Psoas muscle (tissue), 8 donors: ENCODE measurements around the gene CEACAM3. TPM values are rescaled to one million over a fixed set of nuclear protein-coding genes. Genes with fewer than 3 reads are reported as not detected.

Experiments used
- ATAC-seq, 4 donors: fragments of 200-7000 bp; cut with Tn5 transposase; one replicate each; pipeline ENCODE4 v1.9.1; 2020; ENCODE audit warnings: moderate library complexity in 3 of 4, mild to moderate bottlenecking in 2 of 4
- DNase-seq, 2 donors: peaks; one replicate each; pipeline ENCODE4 v3.0.0-alpha.2; 2020
- H3K27ac ChIP-seq: fragments of 200-600 bp; one replicate; pipeline ENCODE4 v1.8.0; 2022
- H3K27me3 ChIP-seq, 3 donors: fragments of 200-600 bp in 1 of 3; one replicate each; pipeline versions ENCODE4 v1.6.1 to v1.8.0; 2013 to 2022; ENCODE audit warnings: low read length in 2 of 3, mild to moderate bottlenecking in 2 of 3, moderate library complexity in 1 of 3; ENCODE audit not compliant: insufficient read depth in 3 of 3
- H3K36me3 ChIP-seq, 2 donors: fragments of 200-600 bp in 1 of 2; one replicate each; pipeline versions ENCODE4 v1.6.1 to v1.8.0; 2013 to 2022; ENCODE audit warnings: low read depth in 1 of 2, mild to moderate bottlenecking in 1 of 2, moderate library complexity in 1 of 2; ENCODE audit not compliant: insufficient read depth in 1 of 2
- H3K4me1 ChIP-seq: fragments of 200-600 bp; one replicate; pipeline ENCODE4 v1.8.0; 2022
- H3K4me3 ChIP-seq: fragments of 200-600 bp; one replicate; pipeline ENCODE4 v1.8.0; 2022; ENCODE audit warnings: mild to moderate bottlenecking
- H3K9me3 ChIP-seq: fragments of 200-600 bp; one replicate; pipeline ENCODE4 v1.8.0; 2022
- WGBS, 3 donors: extraction: QIAGEN DNeasy Blood & Tissue Kit; methylation state at CpG; one replicate each; pipeline versions ENCODE4 v1.1.6 to v1.1.7; 2013; 5-methylcytosine and 5-hydroxymethylcytosine counted together
- intact Hi-C, 2 donors: fragments of 100-400 bp; cut with DNase I; formaldehyde crosslinking; loops; one replicate each; pipeline versions ENCODE4 v1.11.0 to v1.14.2; 2022
- polyA plus RNA-seq, 3 donors: library from polyadenylated mRNA; stranded (reverse); fragments of 200-250 nt; gene quantifications; one replicate each; pipeline ENCODE4 v1.2.3, GENCODE V29; 2013
- total RNA-seq, 4 donors: library from RNA; stranded (reverse); fragmentation: NEBNext Ultra II Directional in 2 of 4; extraction: Animal tissue kit (Norgen Biotek cat#: 25700) in 2 of 4; gene quantifications; one replicate each; pipeline versions ENCODE4 v1.2.1 to v1.2.4, GENCODE V29; 2021 to 2023
- TF ChIP-seq, protein P1 (sequence below): fragments of 200-600 bp; IDR thresholded peaks from one replicate; pipeline ENCODE4 v1.8.0; 2022; ENCODE audit warnings: antibody characterized with exemption
- donor health status: healthy with polysubstance abuse.
- donor health status: DM: no; HTN: no; CAD: no; lungs with moderate emphysema.
- donor health status: Bipolar disorder and iron deficiency.
- donor health status: healthy.
- donor health status: DM: yes; HTN: yes; CAD: no.
- donor health status: DM: no; HTN: no; CAD: no.
- donor health status: DM: no; HTN: no; CAD: no.
- donor health status: DM: yes; HTN: yes; CAD: no.

Gene CEACAM3
- total and polyA plus RNA-seq, 7 donors: 0.01 to 0.59 (median 0.05) TPM; not detected in 4

DNA sequence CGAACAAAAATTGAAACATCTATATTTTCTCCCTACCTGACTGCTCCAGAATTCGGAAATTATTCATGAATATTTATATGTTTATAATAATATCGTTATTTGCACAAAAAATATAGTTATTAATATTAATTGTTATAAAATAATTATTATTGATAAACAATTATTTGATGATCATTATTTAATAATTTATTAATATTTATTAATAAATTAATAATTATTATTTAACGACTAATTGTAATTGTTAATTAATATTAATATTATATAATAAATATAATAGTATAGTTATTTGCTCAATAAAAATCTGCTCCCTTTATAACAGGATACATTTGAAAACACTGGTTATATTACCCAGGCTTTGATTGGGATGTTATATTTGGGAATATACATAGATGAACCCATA lies 26.8 kb upstream of the CEACAM3 start:
- TF ChIP-seq, protein P1, sequence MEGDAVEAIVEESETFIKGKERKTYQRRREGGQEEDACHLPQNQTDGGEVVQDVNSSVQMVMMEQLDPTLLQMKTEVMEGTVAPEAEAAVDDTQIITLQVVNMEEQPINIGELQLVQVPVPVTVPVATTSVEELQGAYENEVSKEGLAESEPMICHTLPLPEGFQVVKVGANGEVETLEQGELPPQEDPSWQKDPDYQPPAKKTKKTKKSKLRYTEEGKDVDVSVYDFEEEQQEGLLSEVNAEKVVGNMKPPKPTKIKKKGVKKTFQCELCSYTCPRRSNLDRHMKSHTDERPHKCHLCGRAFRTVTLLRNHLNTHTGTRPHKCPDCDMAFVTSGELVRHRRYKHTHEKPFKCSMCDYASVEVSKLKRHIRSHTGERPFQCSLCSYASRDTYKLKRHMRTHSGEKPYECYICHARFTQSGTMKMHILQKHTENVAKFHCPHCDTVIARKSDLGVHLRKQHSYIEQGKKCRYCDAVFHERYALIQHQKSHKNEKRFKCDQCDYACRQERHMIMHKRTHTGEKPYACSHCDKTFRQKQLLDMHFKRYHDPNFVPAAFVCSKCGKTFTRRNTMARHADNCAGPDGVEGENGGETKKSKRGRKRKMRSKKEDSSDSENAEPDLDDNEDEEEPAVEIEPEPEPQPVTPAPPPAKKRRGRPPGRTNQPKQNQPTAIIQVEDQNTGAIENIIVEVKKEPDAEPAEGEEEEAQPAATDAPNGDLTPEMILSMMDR: no peak
- H3K27me3 ChIP-seq: peaks cover 2 to 5% (median 4%) of the 10 kb centered on the region in 3 donors

DNA sequence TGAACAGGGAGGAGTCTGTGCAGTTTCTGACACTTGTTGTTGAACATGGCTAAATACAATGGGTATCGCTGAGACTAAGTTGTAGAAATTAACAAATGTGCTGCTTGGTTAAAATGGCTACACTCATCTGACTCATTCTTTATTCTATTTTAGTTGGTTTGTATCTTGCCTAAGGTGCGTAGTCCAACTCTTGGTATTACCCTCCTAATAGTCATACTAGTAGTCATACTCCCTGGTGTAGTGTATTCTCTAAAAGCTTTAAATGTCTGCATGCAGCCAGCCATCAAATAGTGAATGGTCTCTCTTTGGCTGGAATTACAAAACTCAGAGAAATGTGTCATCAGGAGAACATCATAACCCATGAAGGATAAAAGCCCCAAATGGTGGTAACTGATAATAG lies 25.0 kb upstream of the CEACAM3 start:
- no peak overlapping the region for H3K27ac ChIP-seq
- TF ChIP-seq, protein P1: no peak
- intact Hi-C loops: no loop called here
- H3K4me1 ChIP-seq: no peaks in the 10 kb centered on the region
- H3K36me3 ChIP-seq: no peaks in the 10 kb centered on the region
- DNase-seq: no peak
- no peak for ATAC-seq
- H3K9me3 ChIP-seq: no peaks in the 10 kb centered on the region
- H3K4me3 ChIP-seq: no peak overlapping the region
- peaks cover 0 to 5% (median 0%) of the 10 kb centered on the region in 3 donors for H3K27me3 ChIP-seq
- 89 to 94% (median 89%) methylated on average over 2 of the region's 2 CpGs for WGBS, 3 donors

More for the DNA sequence above, 26.8 kb upstream of the CEACAM3 start:
- H3K36me3 ChIP-seq: no peaks in the 10 kb centered on the region
- ATAC-seq: no peak
- no peaks in the 10 kb centered on the region for H3K4me1 ChIP-seq
- no peak for DNase-seq
- H3K27ac ChIP-seq: no peak overlapping the region
- 91 to 95% (median 93%) methylated on average over 4 of the region's 4 CpGs for WGBS, 3 donors
- no peak overlapping the region for H3K4me3 ChIP-seq
- intact Hi-C loops: no loop called here
- H3K9me3 ChIP-seq: no peaks in the 10 kb centered on the region

DNA sequence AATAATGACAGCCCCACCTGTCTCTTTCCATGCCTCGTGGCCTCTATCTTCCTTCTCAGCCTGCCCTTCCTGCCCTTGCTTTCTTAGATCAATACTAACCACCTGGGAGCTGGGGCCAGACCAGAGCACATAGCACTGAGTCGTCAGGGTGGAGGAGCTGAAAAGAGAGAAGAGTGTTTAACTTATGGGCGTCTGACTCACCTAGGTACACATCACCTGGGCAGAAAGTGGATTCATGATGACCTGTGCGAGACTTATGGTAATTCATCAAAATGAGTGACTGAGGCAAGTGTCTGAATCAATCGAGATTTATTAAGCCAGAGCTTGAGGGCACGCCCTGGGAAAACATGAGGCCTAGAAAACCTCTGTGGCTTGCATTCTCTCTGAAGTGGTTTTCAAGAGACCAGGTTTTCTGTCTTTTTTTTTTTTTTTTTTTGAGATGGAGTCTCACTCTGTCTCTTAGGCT lies 21.8 kb upstream of the CEACAM3 start:
- Histone ChIP-seq H3K4me3 (no peak overlapping the region), H3K27me3 (peaks cover 0 to 8% (median 0%) of the 10 kb centered on the region in 3 donors), H3K27ac (no peak overlapping the region), H3K9me3 (no peaks in the 10 kb centered on the region), H3K4me1 (no peaks in the 10 kb centered on the region), H3K36me3 (no peaks in the 10 kb centered on the region)
- ATAC-seq: no peak
- intact Hi-C loops: no loop called here
- TF ChIP-seq, protein P1: no peak
- no peak for DNase-seq
- 49 to 59% (median 56%) methylated on average over 6 of the region's 6 CpGs for WGBS, 3 donors

DNA sequence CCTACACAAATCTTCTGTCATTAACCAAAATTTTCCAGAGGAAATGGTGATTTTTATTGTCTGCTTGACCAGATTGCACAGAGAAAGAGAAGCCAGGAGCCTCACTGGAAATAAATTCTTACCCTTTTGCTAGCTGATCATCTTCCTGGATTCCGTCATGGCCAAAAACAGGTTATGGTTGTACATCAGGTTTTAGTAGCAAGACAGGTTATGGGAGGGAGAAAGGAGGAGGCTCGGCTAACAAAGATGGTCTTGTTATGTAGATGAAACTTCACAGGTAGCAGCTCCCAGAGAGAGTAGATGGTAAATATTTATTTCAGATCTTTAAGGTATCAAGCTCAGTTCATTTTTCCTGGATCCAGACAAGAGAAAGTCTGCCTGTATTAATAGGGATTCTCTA lies 19.7 kb upstream of the CEACAM3 start:
- WGBS, 3 donors: 57 to 75% (median 74%) methylated on average over 2 of the region's 2 CpGs
- ATAC-seq (no peak), DNase-seq (no peak)
- H3K4me1 ChIP-seq: no peaks in the 10 kb centered on the region
- TF ChIP-seq, protein P1: no peak
- peaks cover 0 to 12% (median 0%) of the 10 kb centered on the region in 3 donors for H3K27me3 ChIP-seq
- H3K27ac ChIP-seq: no peak overlapping the region
- intact Hi-C loops: no loop called here
- H3K36me3 ChIP-seq: no peaks in the 10 kb centered on the region
- H3K4me3 ChIP-seq: no peak overlapping the region
- no peaks in the 10 kb centered on the region for H3K9me3 ChIP-seq

DNA sequence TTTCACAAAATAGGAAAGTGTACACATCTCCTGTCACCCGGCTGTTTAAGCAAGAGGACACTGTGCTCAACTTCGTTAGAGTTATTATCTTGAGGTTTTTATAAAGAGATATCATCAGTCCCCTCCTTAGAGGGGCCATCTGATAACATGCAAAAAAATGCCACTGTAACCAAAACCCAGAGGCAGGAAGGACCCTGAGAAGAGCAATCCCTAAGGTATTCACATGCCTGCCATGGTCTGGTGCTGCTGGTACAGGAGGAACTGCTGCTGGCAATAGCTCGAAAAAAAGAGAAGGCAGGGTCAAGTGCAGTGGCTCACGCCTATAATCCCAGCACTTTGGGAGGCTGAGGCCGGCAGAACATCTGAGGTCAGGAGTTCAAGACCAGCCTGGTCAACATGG lies 12.8 kb upstream of the CEACAM3 start:
- no peak for ATAC-seq

More for the DNA sequence above, 12.8 kb upstream of the CEACAM3 start:
- TF ChIP-seq, protein P1: no peak
- Histone ChIP-seq H3K4me3 (no peak overlapping the region), H3K4me1 (no peaks in the 10 kb centered on the region), H3K9me3 (no peaks in the 10 kb centered on the region), H3K36me3 (no peaks in the 10 kb centered on the region), H3K27me3 (peaks cover 0 to 48% (median 3%) of the 10 kb centered on the region in 3 donors), H3K27ac (no peak overlapping the region)
- WGBS, 3 donors: 59 to 70% (median 64%) methylated on average over 5 of the region's 5 CpGs
- intact Hi-C loops: no loop called here
- no peak for DNase-seq
